Activated B cell treated with CpG ODN at 0.5 μM for 24 hours (primary cell): ENCODE measurements around the gene RS1. TPM values are rescaled to one million over a fixed set of nuclear protein-coding genes. Genes with fewer than 3 reads are reported as not detected.

Experiments used
- ATAC-seq: fragments of 200-7000 bp; cut with Tn5 transposase; one replicate; pipeline ENCODE4 v1.10.0; 2021; ENCODE audit warnings: low read depth, mild to moderate bottlenecking, moderate library complexity
- CTCF ChIA-PET: fragments of 350-600 bp; sonication (Branson Sonifier 250); formaldehyde crosslinking; loops from one replicate; lab custom pipeline; 2021; ENCODE audit warnings: antibody characterized with exemption; lab: Charles Lee
- POLR2A ChIA-PET: fragments of 350-600 bp; sonication (Branson Sonifier 250); formaldehyde crosslinking; loops from one replicate; lab custom pipeline; 2021; ENCODE audit warnings: antibody characterized with exemption; lab: Charles Lee
- DNase-seq: peaks from one replicate; pipeline ENCODE4 v3.0.0; 2022
- H3K27ac Mint-ChIP-seq: one replicate; pipeline ENCODE4 v1.8.0; 2020; ENCODE audit warnings: mixed read lengths
- H3K27me3 Mint-ChIP-seq: one replicate; pipeline ENCODE4 v1.8.0; 2021; ENCODE audit warnings: mixed read lengths
- H3K36me3 Mint-ChIP-seq: one replicate; pipeline ENCODE4 v1.8.0; 2021; ENCODE audit warnings: low read depth, mixed read lengths
- H3K4me1 Mint-ChIP-seq: one replicate; pipeline ENCODE4 v1.8.0; 2021; ENCODE audit warnings: mixed read lengths
- H3K4me3 Mint-ChIP-seq: one replicate; pipeline ENCODE4 v1.8.0; 2020; ENCODE audit warnings: mild to moderate bottlenecking, mixed read lengths
- H3K9me3 Mint-ChIP-seq: one replicate; pipeline ENCODE4 v1.8.0; 2020; ENCODE audit warnings: mixed read lengths
- intact Hi-C: fragments of 100-400 bp; cut with micrococcal nuclease; formaldehyde crosslinking; loops from one replicate; pipeline ENCODE4 v1.15.1; 2024
- total RNA-seq: library from RNA; stranded (reverse); gene quantifications from 2 replicates; pipeline ENCODE4 v1.2.3, GENCODE V29; 2022
- TF ChIP-seq, protein P1 (sequence below): fragments of 200-600 bp; IDR thresholded peaks from one replicate; pipeline ENCODE4 v1.8.0; 2022; ENCODE audit warnings: antibody characterized with exemption, mild to moderate bottlenecking

RS1 gene
- total RNA-seq, 1 donor from 2014 or later: not detected

- TF ChIP-seq, protein P1, sequence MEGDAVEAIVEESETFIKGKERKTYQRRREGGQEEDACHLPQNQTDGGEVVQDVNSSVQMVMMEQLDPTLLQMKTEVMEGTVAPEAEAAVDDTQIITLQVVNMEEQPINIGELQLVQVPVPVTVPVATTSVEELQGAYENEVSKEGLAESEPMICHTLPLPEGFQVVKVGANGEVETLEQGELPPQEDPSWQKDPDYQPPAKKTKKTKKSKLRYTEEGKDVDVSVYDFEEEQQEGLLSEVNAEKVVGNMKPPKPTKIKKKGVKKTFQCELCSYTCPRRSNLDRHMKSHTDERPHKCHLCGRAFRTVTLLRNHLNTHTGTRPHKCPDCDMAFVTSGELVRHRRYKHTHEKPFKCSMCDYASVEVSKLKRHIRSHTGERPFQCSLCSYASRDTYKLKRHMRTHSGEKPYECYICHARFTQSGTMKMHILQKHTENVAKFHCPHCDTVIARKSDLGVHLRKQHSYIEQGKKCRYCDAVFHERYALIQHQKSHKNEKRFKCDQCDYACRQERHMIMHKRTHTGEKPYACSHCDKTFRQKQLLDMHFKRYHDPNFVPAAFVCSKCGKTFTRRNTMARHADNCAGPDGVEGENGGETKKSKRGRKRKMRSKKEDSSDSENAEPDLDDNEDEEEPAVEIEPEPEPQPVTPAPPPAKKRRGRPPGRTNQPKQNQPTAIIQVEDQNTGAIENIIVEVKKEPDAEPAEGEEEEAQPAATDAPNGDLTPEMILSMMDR: no peak
- Mint-ChIP-seq H3K36me3 (no peaks in the 10 kb centered on the region), H3K27me3 (peaks cover 4% of the 10 kb centered on the region), H3K4me3 (no peak overlapping the region), H3K27ac (no peak overlapping the region), H3K9me3 (no peaks in the 10 kb centered on the region), H3K4me1 (no peaks in the 10 kb centered on the region)
- ChIA-PET POLR2A (no interaction called here), CTCF (no interaction called here)
- intact Hi-C loops: loop anchor here (10.0 kb wide), 1 partner anchor 68 kb away; no protein-coding TSS in a partner anchor
- DNase-seq: no peak
- no peak for ATAC-seq
Observed at GRCh38 chrX:18702362-18703195, 30.7 kb upstream of the RS1 start.

- TF ChIP-seq, protein P1: no peak
- no peak for ATAC-seq
- peaks cover 5% of the 10 kb centered on the region for H3K27me3 Mint-ChIP-seq
Observed at GRCh38 chrX:18701621-18702361, 29.9 kb upstream of the RS1 start.

GRCh38 chrX:18698737-18699650 lies 27.1 kb upstream of the RS1 start:
- ATAC-seq (no peak), DNase-seq (no peak)
- intact Hi-C loops: no loop called here
- Mint-ChIP-seq H3K36me3 (no peaks in the 10 kb centered on the region), H3K27ac (no peak overlapping the region), H3K27me3 (peaks cover 5% of the 10 kb centered on the region), H3K9me3 (no peaks in the 10 kb centered on the region), H3K4me1 (no peaks in the 10 kb centered on the region), H3K4me3 (no peak overlapping the region)
- CTCF ChIA-PET: no interaction called here
- POLR2A ChIA-PET: no interaction called here
- TF ChIP-seq, protein P1: no peak

More at GRCh38 chrX:18701621-18702361, 29.9 kb upstream of the RS1 start:
- Mint-ChIP-seq H3K36me3 (no peaks in the 10 kb centered on the region), H3K9me3 (no peaks in the 10 kb centered on the region), H3K4me3 (no peak overlapping the region), H3K4me1 (no peaks in the 10 kb centered on the region), H3K27ac (no peak overlapping the region)
- intact Hi-C loops: loop anchor here (10.0 kb wide), 1 partner anchor 67 kb away; no protein-coding TSS in a partner anchor
- POLR2A ChIA-PET: no interaction called here
- CTCF ChIA-PET: no interaction called here
- DNase-seq: no peak

- intact Hi-C loops: no loop called here
- H3K27me3 Mint-ChIP-seq: peaks cover 5% of the 10 kb centered on the region
- no peaks in the 10 kb centered on the region for H3K36me3 Mint-ChIP-seq
- H3K27ac Mint-ChIP-seq: no peak overlapping the region
- H3K9me3 Mint-ChIP-seq: no peaks in the 10 kb centered on the region
- TF ChIP-seq, protein P1: no peak
- ATAC-seq: no peak
- no peaks in the 10 kb centered on the region for H3K4me1 Mint-ChIP-seq
- DNase-seq: no peak
- POLR2A ChIA-PET: no interaction called here
- CTCF ChIA-PET: no interaction called here
- no peak overlapping the region for H3K4me3 Mint-ChIP-seq
Observed at GRCh38 chrX:18696653-18697052, 24.7 kb upstream of the RS1 start.
